GM08714 (cell line): Measurements from ENCODE around the gene KIRREL3.

Experiments used
- H3K4me3 ChIP-seq: fragments of 200-500 bp; sonication (Bioruptor generic); 2 replicates; pipeline ENCODE4 v1.5.1; 2014; ENCODE audit warnings: mild to moderate bottlenecking, low read length, inconsistent platforms
- ZNF274 ChIP-seq: IDR thresholded peaks from 2 replicates; pipeline ENCODE4 v1.6.1; 2012; ENCODE audit warnings: mild to moderate bottlenecking, low read depth, low read length

The KIRREL3 gene

DNA sequence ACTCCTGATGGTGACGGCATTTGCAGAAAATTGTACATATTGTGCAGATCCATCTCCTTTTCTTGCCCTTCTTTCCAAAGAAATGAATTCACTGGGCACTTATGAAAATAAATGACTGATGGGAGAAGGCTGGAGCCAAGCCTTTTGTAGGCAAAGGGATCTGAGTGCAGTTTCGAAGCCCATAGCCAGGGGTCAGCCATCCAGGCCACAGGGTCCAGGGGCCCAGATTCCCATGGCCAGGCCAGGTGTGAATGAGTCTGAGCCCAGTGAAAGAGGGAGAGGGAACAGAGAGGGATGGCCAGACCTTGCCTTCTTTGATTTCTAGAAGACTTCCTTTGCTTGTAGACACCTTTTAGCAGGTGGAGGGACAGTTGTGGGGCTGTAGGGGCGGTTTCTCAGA, 209.1 kb downstream of the KIRREL3 start:
- no peak for TF ChIP-seq ZNF274

DNA sequence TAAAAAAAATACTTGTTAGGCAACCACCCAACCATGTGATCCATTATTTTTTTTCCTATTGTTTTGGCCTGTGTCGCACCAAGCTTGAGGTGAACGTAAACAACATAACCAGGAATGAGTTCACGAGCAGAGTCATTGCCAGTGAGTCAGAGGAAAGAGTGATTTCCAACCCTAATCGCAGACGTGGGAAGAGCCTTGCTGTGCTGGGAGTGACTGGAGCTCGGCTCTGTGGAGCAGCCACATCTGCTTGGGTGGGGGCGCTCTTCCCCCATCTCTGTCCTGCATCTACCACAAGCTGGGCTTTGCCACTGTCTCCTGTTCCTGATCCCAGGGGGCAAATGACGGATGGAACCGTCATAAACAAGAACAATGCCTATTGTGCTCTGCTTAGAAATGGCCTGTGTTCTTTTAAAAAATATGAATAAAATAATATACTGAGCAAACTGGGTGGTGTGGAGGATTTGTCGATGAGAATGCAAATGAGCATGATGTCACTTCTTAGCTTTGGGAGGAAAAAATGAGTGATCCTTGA, 210.0 kb downstream of the KIRREL3 start:
- TF ChIP-seq ZNF274, result no peak

More for the DNA sequence above, 209.1 kb downstream of the KIRREL3 start:
- H3K4me3 ChIP-seq, result no peak overlapping the region

DNA sequence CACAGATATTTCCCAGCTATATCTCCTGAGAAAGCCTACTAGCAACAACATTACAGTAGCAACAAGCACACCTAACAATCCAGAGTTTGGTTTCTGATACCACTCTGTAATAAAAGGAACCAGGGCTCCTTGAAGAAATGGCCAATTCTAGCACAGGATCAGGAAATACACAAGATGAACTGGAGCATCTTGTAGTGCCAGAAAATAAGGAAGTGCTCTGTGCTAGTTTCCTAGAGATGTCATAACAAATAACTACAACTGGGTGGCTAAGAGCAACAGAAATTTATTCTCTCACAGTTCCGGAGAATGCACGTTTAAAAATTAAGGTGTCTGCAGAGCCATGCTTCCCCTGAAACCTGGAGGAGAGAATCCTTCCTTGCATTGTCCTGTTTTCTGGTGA, 217.8 kb downstream of the KIRREL3 start:
- no peak overlapping the region for H3K4me3 ChIP-seq
- TF ChIP-seq ZNF274, result no peak

More for the DNA sequence above, 210.0 kb downstream of the KIRREL3 start:
- no peak overlapping the region for H3K4me3 ChIP-seq

DNA sequence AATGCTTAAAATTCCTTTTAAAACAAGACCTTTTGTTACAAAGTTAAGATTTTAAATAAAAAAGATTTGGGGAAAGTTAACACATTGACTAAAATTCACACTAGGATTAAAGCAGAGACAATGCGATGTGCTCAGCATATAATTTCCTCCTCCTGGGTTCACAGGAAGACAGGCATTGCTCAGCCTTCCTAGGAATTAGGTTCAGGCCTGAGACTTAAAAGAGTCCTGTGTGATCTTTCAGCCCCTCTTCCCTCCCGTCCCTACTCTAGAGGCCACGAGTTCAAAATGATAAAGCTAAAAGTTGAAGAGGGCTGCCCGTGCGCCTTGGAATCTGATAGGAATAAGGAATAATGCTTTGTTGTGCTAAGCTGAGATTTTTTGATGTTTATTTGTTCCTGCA, 218.6 kb downstream of the KIRREL3 start:
- no peak for TF ChIP-seq ZNF274
- no peak overlapping the region for H3K4me3 ChIP-seq

DNA sequence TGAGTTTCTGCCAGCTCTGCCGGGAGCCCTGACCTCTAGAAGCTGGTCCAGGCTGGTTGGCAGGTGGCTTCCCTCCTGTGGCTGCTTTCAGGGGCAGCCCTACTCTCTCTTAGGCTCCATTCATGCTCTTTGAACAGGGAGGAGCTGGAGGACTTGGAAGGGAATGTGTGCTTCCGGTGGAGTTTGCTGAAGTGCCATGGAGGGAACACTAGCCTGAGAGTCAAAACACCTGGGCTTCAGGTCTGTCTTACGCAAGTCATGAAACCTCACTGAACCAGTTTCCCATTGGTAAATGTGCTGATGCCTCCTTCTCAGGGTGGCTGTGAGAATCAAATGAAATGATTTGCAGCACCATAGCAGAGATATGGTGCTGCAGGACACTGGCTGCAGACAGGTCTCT, 224.5 kb downstream of the KIRREL3 start:
- H3K4me3 ChIP-seq, result no peak overlapping the region
- no peak for TF ChIP-seq ZNF274

DNA sequence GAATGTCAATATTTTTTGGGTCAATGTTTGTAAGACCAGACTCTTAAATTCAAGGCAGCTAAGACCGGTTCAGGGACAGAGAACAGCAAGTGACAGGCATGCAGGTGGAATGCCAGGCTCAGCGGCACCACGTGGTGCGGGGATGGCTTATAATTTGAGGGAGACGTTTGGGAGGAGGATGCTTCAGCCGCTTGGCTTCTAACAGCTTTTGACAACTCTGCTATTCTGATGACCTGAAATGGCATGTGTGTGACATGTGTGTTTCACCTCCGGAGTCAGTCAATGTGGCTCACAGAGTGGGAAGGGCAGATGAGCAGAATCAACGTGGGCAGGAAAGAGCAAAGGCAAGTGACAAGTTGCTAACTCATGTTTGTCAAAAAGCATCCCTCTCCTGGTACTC, 228.3 kb downstream of the KIRREL3 start:
- no peak for TF ChIP-seq ZNF274
- H3K4me3 ChIP-seq, result no peak overlapping the region

DNA sequence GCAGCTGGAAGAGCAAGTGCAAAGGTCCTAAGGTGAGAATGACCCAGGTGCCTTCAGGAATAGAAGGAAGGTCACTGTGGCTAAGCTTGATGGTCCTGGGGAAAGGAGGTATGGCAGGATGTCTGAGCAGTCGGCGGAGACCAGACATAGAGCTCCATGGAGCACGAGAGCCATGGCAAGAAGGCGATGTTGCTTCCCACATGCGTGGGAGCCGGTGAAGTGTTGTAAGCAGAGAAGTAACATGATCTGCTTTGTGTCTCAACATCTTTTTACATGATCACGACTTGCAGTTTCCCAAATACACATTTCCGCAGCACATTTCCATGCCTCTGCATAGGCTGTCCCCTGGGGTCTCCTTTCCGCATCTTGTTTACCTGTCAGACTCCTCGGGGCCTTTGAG, 231.9 kb downstream of the KIRREL3 start:
- no peak for TF ChIP-seq ZNF274
- no peak overlapping the region for H3K4me3 ChIP-seq

DNA sequence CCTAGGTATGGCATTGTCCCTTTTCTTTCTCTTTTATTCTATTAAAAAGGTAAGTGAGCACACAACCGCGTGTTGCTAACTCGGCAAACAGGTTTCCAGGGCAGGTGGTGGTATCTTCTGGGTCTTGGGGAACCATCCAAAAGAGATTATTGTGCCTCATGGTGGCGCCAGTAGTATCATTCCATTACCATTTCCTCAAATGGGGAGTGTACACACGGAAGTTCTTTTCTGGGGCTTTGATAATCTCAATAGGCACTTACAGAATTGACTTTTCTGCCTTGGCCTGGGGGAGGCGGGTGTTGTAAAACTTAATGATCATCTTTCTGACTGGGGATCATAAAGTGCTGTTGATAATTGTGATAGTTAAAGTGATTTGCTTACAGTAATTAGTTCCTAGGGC, 234.1 kb downstream of the KIRREL3 start:
- TF ChIP-seq ZNF274, result no peak
- H3K4me3 ChIP-seq, result no peak overlapping the region

DNA sequence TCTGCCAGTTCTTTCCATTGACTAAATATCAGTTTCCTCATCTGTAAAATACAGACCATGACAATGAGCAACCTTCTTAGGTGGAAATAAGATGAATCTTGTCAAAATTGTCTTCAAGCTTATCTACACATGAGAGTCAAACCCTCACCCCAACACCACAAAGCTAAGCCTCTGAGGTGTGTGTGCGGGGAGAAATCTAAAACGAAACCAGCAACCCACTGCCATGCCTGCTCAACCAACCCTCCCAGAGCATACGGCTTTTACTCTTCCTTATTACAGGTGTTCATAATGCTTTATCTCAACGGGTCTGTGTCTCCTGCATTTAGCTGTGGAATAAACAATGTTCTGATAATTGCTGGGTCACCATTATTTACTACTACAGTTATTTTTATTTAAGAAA, 235.4 kb downstream of the KIRREL3 start:
- no peak for TF ChIP-seq ZNF274
- H3K4me3 ChIP-seq, result no peak overlapping the region

DNA sequence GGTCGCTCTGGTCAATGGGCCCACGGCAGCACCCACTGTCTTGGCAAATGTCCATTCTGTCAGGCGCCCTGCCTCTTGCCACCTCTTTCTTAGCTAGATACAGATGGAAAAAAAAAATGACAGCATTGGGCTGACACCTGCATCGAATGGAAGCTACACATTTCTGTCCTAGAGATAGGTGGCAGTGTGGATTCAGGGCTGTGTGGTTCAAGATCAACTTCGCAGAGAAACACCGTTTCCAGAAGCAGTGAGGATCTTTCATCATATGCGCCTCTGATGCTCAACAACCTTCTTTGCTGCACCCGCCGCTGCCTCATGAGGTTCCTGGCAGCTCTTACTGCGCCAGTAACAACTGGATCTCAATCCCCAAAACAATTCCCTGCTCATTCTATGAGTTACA, 236.3 kb downstream of the KIRREL3 start:
- TF ChIP-seq ZNF274, result no peak
- H3K4me3 ChIP-seq, result no peak overlapping the region

DNA sequence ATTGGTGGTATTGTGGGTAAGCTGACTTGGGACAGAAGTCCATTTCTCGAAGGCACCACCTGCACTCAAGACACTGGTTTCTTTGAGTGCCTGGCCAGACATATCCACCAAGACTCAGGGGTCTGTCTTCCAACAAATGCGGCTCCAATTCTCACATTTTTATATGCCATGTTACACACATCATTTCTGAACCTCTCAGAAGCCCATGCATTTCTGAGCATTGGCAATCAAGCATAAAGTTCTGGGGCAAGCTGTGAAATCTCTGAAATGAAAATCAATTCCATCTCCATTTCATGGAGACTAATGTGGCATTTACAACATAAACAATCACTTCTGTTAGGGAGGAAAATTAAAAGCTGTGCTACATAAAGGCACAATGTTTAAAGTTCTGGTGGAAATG, 243.7 kb downstream of the KIRREL3 start:
- no peak overlapping the region for H3K4me3 ChIP-seq
- TF ChIP-seq ZNF274, result no peak

DNA sequence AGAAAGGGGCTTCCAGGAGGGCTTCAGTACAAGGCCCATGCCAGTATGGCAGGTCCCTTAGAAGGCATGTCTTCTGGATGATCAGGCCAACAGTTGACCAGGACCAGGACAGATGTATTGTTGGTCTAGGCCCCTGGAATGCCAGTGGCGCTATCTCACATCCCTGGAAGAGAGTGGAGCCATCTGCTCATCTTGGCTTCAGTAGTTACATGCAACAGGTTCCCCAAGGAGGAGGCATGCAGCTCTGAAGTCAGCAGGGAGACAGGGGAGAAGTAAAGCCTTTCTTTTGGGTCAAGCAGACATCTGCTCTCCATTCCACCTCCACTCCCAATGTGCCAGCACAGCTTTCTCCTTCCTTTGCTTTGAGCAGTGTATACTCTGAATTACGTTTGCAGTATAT, 244.1 kb downstream of the KIRREL3 start:
- TF ChIP-seq ZNF274, result no peak
- H3K4me3 ChIP-seq, result no peak overlapping the region

DNA sequence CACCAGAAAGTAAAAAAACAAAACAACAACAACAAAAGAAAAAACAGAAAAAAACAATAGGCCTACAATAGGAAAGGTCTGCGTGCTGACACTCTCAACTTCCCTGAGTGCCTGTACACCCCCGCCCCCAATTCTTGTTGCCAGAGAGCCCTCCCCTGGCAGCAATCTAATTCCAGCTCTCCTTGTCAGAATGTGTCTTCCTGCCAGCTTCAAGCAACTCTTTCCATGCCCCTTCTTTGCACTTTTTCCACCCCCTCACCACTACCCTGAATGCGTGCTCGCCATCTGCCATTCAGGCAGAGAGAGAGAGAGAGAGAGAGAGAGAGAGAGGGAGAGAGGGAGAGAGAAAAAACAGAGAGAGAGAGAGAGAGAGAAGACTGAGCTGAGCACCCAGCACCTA, 245.0 kb downstream of the KIRREL3 start:
- H3K4me3 ChIP-seq, result no peak overlapping the region
- TF ChIP-seq ZNF274, result no peak

DNA sequence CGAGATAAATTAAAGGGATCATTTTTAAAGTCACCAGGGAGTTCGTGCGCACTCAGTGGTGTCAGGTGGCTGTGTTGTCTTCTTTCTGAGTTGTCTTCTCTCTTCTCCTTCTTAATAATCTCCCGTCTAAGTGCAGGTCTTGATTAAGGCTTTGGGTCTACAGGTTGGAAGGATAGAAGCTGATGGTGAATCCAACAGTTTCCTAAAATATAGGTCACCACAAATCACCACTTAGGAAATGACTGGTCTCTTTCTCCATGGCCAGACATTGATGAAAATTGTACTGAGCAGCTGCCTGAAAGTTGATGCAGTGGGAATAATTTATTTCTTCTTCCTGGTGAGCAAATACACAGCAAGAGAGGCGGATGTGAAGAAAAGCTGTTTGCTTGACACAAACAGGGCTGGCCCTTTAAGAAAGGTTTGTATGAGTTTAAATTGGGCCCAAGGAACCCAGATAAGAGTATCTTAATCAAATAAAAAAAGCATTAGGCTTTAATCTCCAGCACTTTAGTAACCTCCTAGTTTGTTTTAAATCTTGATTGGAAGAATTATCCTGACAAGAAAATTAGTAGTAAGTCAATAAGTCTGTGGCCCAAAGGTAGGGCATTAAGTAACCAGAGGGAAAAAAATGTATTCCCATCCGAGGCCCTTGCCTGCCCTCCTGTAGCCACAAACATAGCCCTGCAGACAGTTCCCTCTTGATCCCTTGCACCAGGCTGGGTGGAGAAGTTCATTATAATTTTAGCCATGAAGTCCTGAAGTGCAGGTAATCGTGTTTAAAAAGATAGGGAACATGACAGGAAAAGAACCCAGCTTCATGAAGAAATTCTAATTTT, 245.8 kb downstream of the KIRREL3 start:
- H3K4me3 ChIP-seq, result no peak overlapping the region
- TF ChIP-seq ZNF274, result no peak

DNA sequence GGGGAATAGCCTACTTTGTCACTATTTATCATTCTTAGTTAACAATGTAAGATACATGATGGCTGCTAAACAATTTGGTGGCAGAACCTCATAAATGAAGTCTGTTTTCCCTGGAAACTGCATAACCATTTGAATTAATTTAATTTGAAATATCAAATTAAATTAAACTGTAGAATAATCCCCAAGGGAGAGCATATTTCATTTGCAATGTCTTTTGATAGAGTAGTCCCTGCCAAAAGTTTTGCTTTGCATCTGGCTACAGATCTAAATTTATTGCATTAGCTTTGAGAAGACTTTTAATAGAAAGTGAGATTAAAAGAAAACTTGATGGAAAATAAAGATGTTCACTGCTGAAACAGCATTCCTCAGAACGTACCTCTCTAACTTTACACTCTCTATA, 246.6 kb downstream of the KIRREL3 start:
- H3K4me3 ChIP-seq, result no peak overlapping the region
- no peak for TF ChIP-seq ZNF274

DNA sequence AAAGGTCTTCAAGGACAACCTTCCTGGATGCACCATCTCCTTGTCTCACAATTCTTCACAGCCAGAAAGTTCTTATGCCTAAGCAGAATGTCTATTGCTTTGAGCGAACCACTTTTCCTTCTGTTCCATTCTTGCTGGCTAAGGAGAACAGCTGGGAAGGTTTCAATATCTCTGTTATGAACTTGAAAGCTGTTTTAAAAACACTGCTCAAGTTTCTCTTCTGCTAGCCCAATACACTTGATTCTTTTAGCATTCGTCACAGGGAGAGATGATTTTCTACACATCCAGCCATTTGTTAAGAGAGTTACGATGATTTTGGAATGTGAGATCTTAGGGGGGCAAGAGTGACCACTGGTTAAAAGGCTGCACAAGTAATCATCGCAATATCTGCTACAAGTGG, 249.3 kb downstream of the KIRREL3 start:
- H3K4me3 ChIP-seq, result no peak overlapping the region
- TF ChIP-seq ZNF274, result no peak

DNA sequence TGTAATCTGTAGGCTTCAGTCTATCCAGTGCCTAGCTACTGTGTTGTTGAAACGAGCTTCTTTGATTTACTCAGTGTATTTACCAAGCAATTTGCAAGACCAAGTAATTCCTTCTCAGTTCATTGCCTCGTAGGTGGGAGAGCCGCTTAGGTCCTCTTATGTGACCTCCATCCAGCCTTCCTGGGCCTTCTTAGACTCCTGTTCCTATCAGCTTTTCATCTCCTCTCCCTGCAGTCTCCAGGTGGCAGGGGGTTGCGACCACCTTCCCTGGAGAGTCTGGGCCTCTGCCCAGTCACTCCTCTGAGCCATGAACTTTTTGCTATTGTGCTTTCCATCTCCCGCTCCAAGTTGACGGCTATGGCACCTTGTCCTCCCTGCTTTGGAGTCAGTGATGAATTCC, 251.8 kb downstream of the KIRREL3 start:
- no peak for TF ChIP-seq ZNF274
- no peak overlapping the region for H3K4me3 ChIP-seq
